GM19397 (cell line): Measurements from ENCODE around the gene HNRNPU.

Experiments used
- ATAC-seq: cut with Tn5 transposase; IDR thresholded peaks from one replicate; pipeline ENCODE4 v1.9.1; 2021; ENCODE audit warnings: mild to moderate bottlenecking, moderate library complexity; ENCODE audit not compliant: unreplicated experiment

The HNRNPU gene

GRCh38 chr1:244864253-244865027, at the start of gene HNRNPU:
Gene HNRNPU, minus strand, starts transcription at chr1:244864543. Its CDS starts 236 bp downstream, at chr1:244864307.
- ATAC-seq, result peak; percentile 69

- ATAC-seq, result no peak
Observed at GRCh38 chr1:244913806-244914205, 49.5 kb upstream of the HNRNPU start.

- no peak for ATAC-seq
Observed at GRCh38 chr1:244904119-244904518, 39.8 kb upstream of the HNRNPU start.

- ATAC-seq, result no peak
Observed at GRCh38 chr1:244901400-244902015, 37.2 kb upstream of the HNRNPU start.

GRCh38 chr1:244897476-244898254, 33.3 kb upstream of the HNRNPU start:
- ATAC-seq, result no peak

- no peak for ATAC-seq
Observed at GRCh38 chr1:244896550-244896949, 32.2 kb upstream of the HNRNPU start.

GRCh38 chr1:244893836-244894235, 29.5 kb upstream of the HNRNPU start:
- no peak for ATAC-seq

GRCh38 chr1:244887281-244887680, 22.9 kb upstream of the HNRNPU start:
- no peak for ATAC-seq

- no peak for ATAC-seq
Observed at GRCh38 chr1:244881552-244882280, 17.4 kb upstream of the HNRNPU start.

- ATAC-seq, result no peak
Observed at GRCh38 chr1:244878681-244879080, 14.3 kb upstream of the HNRNPU start.

- ATAC-seq, result no peak
Observed at GRCh38 chr1:244876228-244876910, 12.0 kb upstream of the HNRNPU start.

GRCh38 chr1:244874974-244875579, 10.7 kb upstream of the HNRNPU start:
- no peak for ATAC-seq

- ATAC-seq, result no peak
Observed at GRCh38 chr1:244869950-244870349, 5.6 kb upstream of the HNRNPU start.

GRCh38 chr1:244869364-244869827, 5.1 kb upstream of the HNRNPU start:
- no peak for ATAC-seq

GRCh38 chr1:244868484-244869363, 4.4 kb upstream of the HNRNPU start:
- no peak for ATAC-seq

GRCh38 chr1:244866355-244866754, 2.0 kb upstream of the HNRNPU start:
- no peak for ATAC-seq

GRCh38 chr1:244865820-244866219, 1.5 kb upstream of the HNRNPU start:
- no peak for ATAC-seq

GRCh38 chr1:244865028-244865371, 657 bp upstream of the HNRNPU start:
- ATAC-seq, result no peak
